ENCODE results near the gene UBE2V1.

DNA sequence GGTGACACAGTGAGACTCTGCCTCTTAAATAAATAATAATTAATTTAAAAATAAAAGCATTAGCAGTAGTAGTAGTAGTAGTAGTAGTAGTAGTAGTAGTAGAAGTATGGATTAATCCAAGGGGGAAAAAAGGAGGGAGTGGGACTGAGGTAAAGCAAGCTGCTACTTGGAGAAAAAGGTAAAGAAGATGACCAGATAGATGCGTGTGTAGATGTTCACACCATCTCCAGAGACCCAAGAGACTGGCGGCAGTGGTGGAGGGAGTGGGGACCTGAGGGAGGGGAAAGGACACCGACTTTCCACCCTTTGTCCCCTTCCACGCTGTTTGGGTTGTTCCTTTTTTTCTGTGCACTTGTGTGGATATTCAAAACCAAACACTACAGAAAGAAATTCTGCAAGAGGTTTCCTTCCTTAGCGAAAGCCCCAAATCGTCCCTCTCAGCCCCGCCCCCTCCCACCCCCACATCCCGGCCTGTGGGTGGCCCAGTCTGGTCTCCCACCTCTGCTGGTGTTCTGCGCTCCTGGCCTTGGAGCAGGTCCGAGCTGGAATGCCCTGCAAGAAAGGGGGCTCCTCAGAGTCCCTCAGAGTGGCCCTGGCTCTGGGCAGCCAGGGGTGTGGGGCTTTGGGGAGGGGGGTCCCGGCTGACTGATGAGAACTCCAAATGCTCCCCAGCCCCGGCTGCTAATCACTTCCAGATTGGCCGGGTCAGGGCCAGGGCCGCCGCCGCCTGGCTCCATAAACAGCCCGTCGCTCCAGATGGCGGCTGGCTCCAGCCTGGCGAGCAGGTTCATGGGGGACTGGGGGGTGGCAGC is 60.2 kb downstream of the UBE2V1 start:
- TF ChIP-seq, protein P1, sequence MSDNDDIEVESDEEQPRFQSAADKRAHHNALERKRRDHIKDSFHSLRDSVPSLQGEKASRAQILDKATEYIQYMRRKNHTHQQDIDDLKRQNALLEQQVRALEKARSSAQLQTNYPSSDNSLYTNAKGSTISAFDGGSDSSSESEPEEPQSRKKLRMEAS (IDR thresholded peaks at IDR 0.05) = no peak
- TF ChIP-seq YY1 (IDR thresholded peaks at IDR 0.05; ENCODE audit: low read depth) (no peak), CEBPB (IDR thresholded peaks at IDR 0.05) (no peak), RAD21 (IDR thresholded peaks at IDR 0.05; ENCODE audit: low read depth) (no peak), CREB1 (IDR thresholded peaks at IDR 0.05; ENCODE audit: low read depth) (no peak), TAF1 (IDR thresholded peaks at IDR 0.05; ENCODE audit: low read depth) (no peak), ZBTB7A (IDR thresholded peaks at IDR 0.05; ENCODE audit: low read depth) (no peak), NFIC (IDR thresholded peaks at IDR 0.05) (no peak), EP300 (IDR thresholded peaks at IDR 0.05; ENCODE audit: borderline replicate concordance) (no peak), FOXM1 (IDR thresholded peaks at IDR 0.05; ENCODE audit: borderline replicate concordance, low read depth) (no peak)
- TF ChIP-seq, protein P2, sequence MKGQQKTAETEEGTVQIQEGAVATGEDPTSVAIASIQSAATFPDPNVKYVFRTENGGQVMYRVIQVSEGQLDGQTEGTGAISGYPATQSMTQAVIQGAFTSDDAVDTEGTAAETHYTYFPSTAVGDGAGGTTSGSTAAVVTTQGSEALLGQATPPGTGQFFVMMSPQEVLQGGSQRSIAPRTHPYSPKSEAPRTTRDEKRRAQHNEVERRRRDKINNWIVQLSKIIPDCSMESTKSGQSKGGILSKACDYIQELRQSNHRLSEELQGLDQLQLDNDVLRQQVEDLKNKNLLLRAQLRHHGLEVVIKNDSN (IDR thresholded peaks at IDR 0.05) = no peak

Data from Ishikawa (cell line).